GM23338 (cell line): ENCODE data around the gene CASP3. TPM values are rescaled to one million over a fixed set of nuclear protein-coding genes. Genes with fewer than 3 reads are reported as not detected.

Experiments
- ATAC-seq: fragments of 200-7000 bp; cut with Tn5 transposase; 3 replicates; pipeline ENCODE4 v1.9.1; 2020
- DNase-seq: peaks from one replicate; pipeline ENCODE4 v3.0.0-alpha.2; 2015; ENCODE audit warnings: low spot score
- H2AFZ ChIP-seq: fragments of 200-600 bp; sonication (generic); 2 replicates; pipeline ENCODE4 v1.8.0; 2016; ENCODE audit warnings: antibody characterized with exemption, mild to moderate bottlenecking, moderate library complexity
- H3F3A ChIP-seq: fragments of 200-600 bp; sonication (generic); replicated peaks from 2 replicates; pipeline ENCODE4 v1.8.0; 2017; ENCODE audit warnings: antibody characterized with exemption, mixed run types, low read depth
- H3K27ac ChIP-seq: fragments of 200-600 bp; sonication (generic); 2 replicates; pipeline ENCODE4 v1.6.1; 2016; ENCODE audit warnings: low read depth
- H3K27me3 ChIP-seq: fragments of 200-600 bp; sonication (generic); 2 replicates; pipeline ENCODE4 v1.8.0; 2016; ENCODE audit warnings: mild to moderate bottlenecking, mixed run types, moderate library complexity; ENCODE audit not compliant: insufficient read depth
- H3K36me3 ChIP-seq: fragments of 200-600 bp; sonication (generic); 2 replicates; pipeline ENCODE4 v1.8.0; 2016; ENCODE audit warnings: mild to moderate bottlenecking; ENCODE audit not compliant: insufficient read depth
- H3K4me1 ChIP-seq: fragments of 200-600 bp; sonication (generic); 2 replicates; pipeline ENCODE4 v1.8.0; 2016; ENCODE audit warnings: mild to moderate bottlenecking, moderate library complexity; ENCODE audit not compliant: insufficient read depth
- H3K4me2 ChIP-seq: fragments of 200-600 bp; sonication (generic); 2 replicates; pipeline ENCODE4 v1.7.1; 2017; ENCODE audit warnings: mixed run types
- H3K4me3 ChIP-seq: fragments of 200-600 bp; sonication (generic); 2 replicates; pipeline ENCODE4 v1.6.1; 2016; ENCODE audit warnings: mixed run types
- H3K79me2 ChIP-seq: fragments of 200-600 bp; sonication (generic); replicated peaks from 2 replicates; pipeline ENCODE4 v1.8.0; 2017; ENCODE audit warnings: mild to moderate bottlenecking; ENCODE audit not compliant: insufficient read depth
- H3K9me2 ChIP-seq: fragments of 200-600 bp; sonication (generic); 2 replicates; pipeline ENCODE4 v1.8.0; 2017; ENCODE audit not compliant: insufficient read depth
- H4K20me1 ChIP-seq: fragments of 200-600 bp; sonication (generic); replicated peaks from 2 replicates; pipeline ENCODE4 v1.8.0; 2017; ENCODE audit warnings: mild to moderate bottlenecking; ENCODE audit not compliant: insufficient read depth
- H3K27ac Mint-ChIP-seq: 2 replicates; pipeline ENCODE4 v1.8.0; 2020; ENCODE audit warnings: inconsistent platforms, mild to moderate bottlenecking, moderate library complexity, mixed read lengths
- H3K27me3 Mint-ChIP-seq: 3 replicates; pipeline ENCODE4 v1.8.0; 2022; ENCODE audit warnings: low read depth, mild to moderate bottlenecking, moderate library complexity, mixed read lengths, inconsistent platforms; ENCODE audit not compliant: insufficient read depth, poor library complexity
- H3K36me3 Mint-ChIP-seq: 3 replicates; pipeline ENCODE4 v1.8.0; 2021; ENCODE audit warnings: low read depth, mild to moderate bottlenecking, inconsistent platforms, moderate library complexity, mixed read lengths
- H3K4me1 Mint-ChIP-seq: 3 replicates; pipeline ENCODE4 v1.8.0; 2020; ENCODE audit warnings: mild to moderate bottlenecking, inconsistent platforms, mixed read lengths
- H3K4me3 Mint-ChIP-seq: 3 replicates; pipeline ENCODE4 v1.8.0; 2021; ENCODE audit warnings: moderate library complexity, mild to moderate bottlenecking, inconsistent platforms, mixed read lengths
- H3K9me3 Mint-ChIP-seq: 3 replicates; pipeline ENCODE4 v1.8.0; 2020; ENCODE audit warnings: moderate library complexity, mild to moderate bottlenecking, inconsistent platforms, mixed read lengths
- CREB1 ChIP-seq: fragments of 250-450 bp; sonication (Bioruptor Pico); IDR thresholded peaks from 2 replicates; pipeline ENCODE4 v1.5.0; 2020; ENCODE audit warnings: low read depth, mild to moderate bottlenecking, moderate library complexity
- CTCF ChIP-seq, 2 experiments: fragments of 200-600 bp in 1 of 2; sonication (generic) in 1 of 2; conservative IDR thresholded peaks; 2 replicates each; pipeline versions ENCODE4 v1.5.1 to v1.6.1; 2016 to 2017; ENCODE audit warnings: antibody characterized with exemption in 2 of 2, low read depth in 2 of 2, mild to moderate bottlenecking in 2 of 2, moderate library complexity in 1 of 2
- EZH2phosphoT487 ChIP-seq: fragments of 200-600 bp; sonication (generic); IDR thresholded peaks from one replicate; pipeline ENCODE4 v1.8.1; 2018; ENCODE audit warnings: antibody characterized with exemption; ENCODE audit not compliant: unreplicated experiment
- REST ChIP-seq: IDR thresholded peaks from one replicate; pipeline ENCODE4 v1.6.1; 2018; ENCODE audit warnings: antibody characterized with exemption; ENCODE audit not compliant: unreplicated experiment
- STAT1 ChIP-seq: IDR thresholded peaks from one replicate; pipeline ENCODE4 v1.6.1; 2016; ENCODE audit warnings: antibody characterized with exemption; ENCODE audit not compliant: unreplicated experiment
- ZNF331 ChIP-seq: fragments of 250-450 bp; sonication (Bioruptor Pico); IDR thresholded peaks from 2 replicates; pipeline ENCODE4 v1.5.0; 2020; ENCODE audit warnings: low read depth, mild to moderate bottlenecking, moderate library complexity
- polyA plus RNA-seq: library from polyadenylated mRNA; unstranded; fragments of >200 nt; fragmentation: Nextera tagmentation; extraction: Ambion mirVana; gene quantifications from 2 replicates; pipeline ENCODE4 v1.2.1, GENCODE V29; 2016
- total RNA-seq: library from RNA; depleted of rRNA; stranded (reverse); fragments of >200 nt; shearing (Covaris generic); gene quantifications from 2 replicates; pipeline ENCODE4 v1.2.3, GENCODE V29; 2014

The CASP3 gene
- total and polyA plus RNA-seq, 2 experiments from 2014 or later: 50.5 to 84.4 TPM

- Mint-ChIP-seq H3K27me3 (peaks cover 3% of the 10 kb centered on the region), H3K4me1 (peaks cover 14% of the 10 kb centered on the region), H3K4me3 (no peak overlapping the region), H3K27ac (peak overlapping the region; percentile 34; the same call in 1 of the 2 replicates), H3K36me3 (peaks cover 51% of the 10 kb centered on the region), H3K9me3 (no peaks in the 10 kb centered on the region)
- H4K20me1 ChIP-seq: 0 out of 2 replicates have a peak, but pooled peaks cover 3% of the 10 kb centered on the region
- H3K9me2 ChIP-seq: no peaks in the 10 kb centered on the region
- peak overlapping the region; percentile 15; the same call in 1 of the 2 replicates for H3K27ac ChIP-seq
- peaks cover 9% of the 10 kb centered on the region; the same call in 1 of the 2 replicates for H3K4me1 ChIP-seq
- no peak overlapping the region for H3K4me3 ChIP-seq
- DNase-seq: no peak
- H3K79me2 ChIP-seq: no peaks in the 10 kb centered on the region
- no peaks in the 10 kb centered on the region for H3F3A ChIP-seq
- H3K27me3 ChIP-seq: no peaks in the 10 kb centered on the region
- no peak overlapping the region for H2AFZ ChIP-seq
- no peak for ATAC-seq
- TF ChIP-seq EZH2phosphoT487: no peak
- TF ChIP-seq REST: no peak
- no peak for TF ChIP-seq CTCF (conservative IDR thresholded peaks at IDR 0.05; ENCODE audit: low read depth in 2 of 2)
- H3K36me3 ChIP-seq: peaks cover 24% of the 10 kb centered on the region; the same call in 1 of the 2 replicates
- no peak overlapping the region for H3K4me2 ChIP-seq
Observed at GRCh38 chr4:184693056-184693455, 43.8 kb upstream of the CASP3 start.

GRCh38 chr4:184689681-184690080, 40.4 kb upstream of the CASP3 start:
- TF ChIP-seq STAT1 (no peak), CREB1 (CRISPR knock-in tag) (no peak), ZNF331 (no peak)

More at GRCh38 chr4:184689681-184690080, 40.4 kb upstream of the CASP3 start:
- Mint-ChIP-seq H3K4me3 (no peak overlapping the region), H3K4me1 (peaks cover 20% of the 10 kb centered on the region), H3K27me3 (peaks cover 7% of the 10 kb centered on the region), H3K9me3 (no peaks in the 10 kb centered on the region; the same call in 2 of the 3 replicates), H3K27ac (no peak overlapping the region), H3K36me3 (peaks cover 27% of the 10 kb centered on the region; the same call in 2 of the 3 replicates)
- Histone ChIP-seq H3K27ac (no peak overlapping the region), H3K9me2 (no peaks in the 10 kb centered on the region), H3K4me2 (no peak overlapping the region), H3K27me3 (no peaks in the 10 kb centered on the region), H2AFZ (no peak overlapping the region), H3K4me1 (peaks cover 12% of the 10 kb centered on the region; the same call in 1 of the 2 replicates), H3K79me2 (no peaks in the 10 kb centered on the region), H3K4me3 (no peak overlapping the region), H3K36me3 (peaks cover 3% of the 10 kb centered on the region; the same call in 1 of the 2 replicates), H3F3A (no peaks in the 10 kb centered on the region), H4K20me1 (no peaks in the 10 kb centered on the region)
- DNase-seq (no peak), ATAC-seq (no peak)
